H7 (cell line): ENCODE data around the gene COL21A1. TPM values are rescaled to one million over a fixed set of nuclear protein-coding genes. Genes with fewer than 3 reads are reported as not detected.

Experiments
- DNase-seq: peaks from one replicate; pipeline ENCODE4 v3.0.0; 2012
- H3K27me3 ChIP-seq: 2 replicates; pipeline ENCODE4 v1.6.0; 2011; ENCODE audit warnings: mild to moderate bottlenecking, low read length; ENCODE audit not compliant: control insufficient read depth, insufficient read depth
- H3K36me3 ChIP-seq: replicated peaks from 2 replicates; pipeline ENCODE4 v1.5.1; 2011; ENCODE audit warnings: low read length; ENCODE audit not compliant: control insufficient read depth, insufficient read depth
- H3K4me3 ChIP-seq: 2 replicates; pipeline ENCODE4 v1.5.1; 2011; ENCODE audit warnings: low read depth, mild to moderate bottlenecking, control low read depth, low read length, moderate library complexity; ENCODE audit not compliant: insufficient read depth
- total RNA-seq: library from RNA; depleted of rRNA; stranded (reverse); fragments of >200 nt; shearing (Covaris generic); gene quantifications from 2 replicates; pipeline ENCODE4 v1.2.3, GENCODE V29; 2014

Gene COL21A1
- total RNA-seq, 1 experiment from 2014 or later: 0.28 TPM

- H3K27me3 ChIP-seq: no peaks in the 10 kb centered on the region
- no peak overlapping the region for H3K4me3 ChIP-seq
- no peak for DNase-seq
- H3K36me3 ChIP-seq: no peaks in the 10 kb centered on the region
Measured at GRCh38 chr6:56187686-56188085, 59.7 kb downstream of the COL21A1 start.

GRCh38 chr6:56176741-56177140, 70.6 kb downstream of the COL21A1 start:
- DNase-seq: no peak
- Histone ChIP-seq H3K4me3 (no peak overlapping the region), H3K27me3 (no peaks in the 10 kb centered on the region), H3K36me3 (no peaks in the 10 kb centered on the region)

GRCh38 chr6:56173228-56173627, 74.2 kb downstream of the COL21A1 start:
- no peaks in the 10 kb centered on the region for H3K36me3 ChIP-seq
- no peak for DNase-seq
- no peaks in the 10 kb centered on the region for H3K27me3 ChIP-seq
- no peak overlapping the region for H3K4me3 ChIP-seq

- no peaks in the 10 kb centered on the region for H3K36me3 ChIP-seq
- no peaks in the 10 kb centered on the region for H3K27me3 ChIP-seq
- H3K4me3 ChIP-seq: no peak overlapping the region
- DNase-seq: no peak
Measured at GRCh38 chr6:56172144-56172543, 75.2 kb downstream of the COL21A1 start.

- Histone ChIP-seq H3K36me3 (no peaks in the 10 kb centered on the region), H3K27me3 (no peaks in the 10 kb centered on the region), H3K4me3 (no peak overlapping the region)
- DNase-seq: no peak
Measured at GRCh38 chr6:56169366-56169765, 78.0 kb downstream of the COL21A1 start.

GRCh38 chr6:56168596-56168995, 78.8 kb downstream of the COL21A1 start:
- Histone ChIP-seq H3K36me3 (no peaks in the 10 kb centered on the region), H3K4me3 (no peak overlapping the region), H3K27me3 (no peaks in the 10 kb centered on the region)
- DNase-seq: no peak

GRCh38 chr6:56162081-56162480, 85.3 kb downstream of the COL21A1 start:
- Histone ChIP-seq H3K36me3 (no peaks in the 10 kb centered on the region), H3K4me3 (no peak overlapping the region)
- no peak for DNase-seq

GRCh38 chr6:56160489-56160888, 86.9 kb downstream of the COL21A1 start:
- Histone ChIP-seq H3K36me3 (no peaks in the 10 kb centered on the region), H3K4me3 (no peak overlapping the region), H3K27me3 (no peaks in the 10 kb centered on the region)
- DNase-seq: no peak

More at GRCh38 chr6:56162081-56162480, 85.3 kb downstream of the COL21A1 start:
- H3K27me3 ChIP-seq: no peaks in the 10 kb centered on the region

GRCh38 chr6:56158571-56158970, 88.8 kb downstream of the COL21A1 start:
- no peaks in the 10 kb centered on the region for H3K27me3 ChIP-seq
- no peak overlapping the region for H3K4me3 ChIP-seq
- DNase-seq: no peak
- no peaks in the 10 kb centered on the region for H3K36me3 ChIP-seq

- no peaks in the 10 kb centered on the region for H3K36me3 ChIP-seq
- no peaks in the 10 kb centered on the region for H3K27me3 ChIP-seq
- no peak for DNase-seq
- H3K4me3 ChIP-seq: no peak overlapping the region
Measured at GRCh38 chr6:56156643-56157042, 90.7 kb downstream of the COL21A1 start.

GRCh38 chr6:56155634-56156141, 91.7 kb downstream of the COL21A1 start:
- Histone ChIP-seq H3K4me3 (no peak overlapping the region), H3K36me3 (no peaks in the 10 kb centered on the region)
- DNase-seq: no peak

GRCh38 chr6:56154076-56154475, 93.3 kb downstream of the COL21A1 start:
- no peak overlapping the region for H3K4me3 ChIP-seq
- no peaks in the 10 kb centered on the region for H3K36me3 ChIP-seq
- DNase-seq: no peak
- no peaks in the 10 kb centered on the region for H3K27me3 ChIP-seq

More at GRCh38 chr6:56155634-56156141, 91.7 kb downstream of the COL21A1 start:
- no peaks in the 10 kb centered on the region for H3K27me3 ChIP-seq

GRCh38 chr6:56152611-56153010, 94.8 kb downstream of the COL21A1 start:
- Histone ChIP-seq H3K27me3 (no peaks in the 10 kb centered on the region), H3K4me3 (no peak overlapping the region), H3K36me3 (no peaks in the 10 kb centered on the region)
- no peak for DNase-seq

GRCh38 chr6:56151609-56152224, 95.7 kb downstream of the COL21A1 start:
- no peak for DNase-seq
- H3K27me3 ChIP-seq: no peaks in the 10 kb centered on the region
- H3K36me3 ChIP-seq: no peaks in the 10 kb centered on the region
- H3K4me3 ChIP-seq: no peak overlapping the region

- no peaks in the 10 kb centered on the region for H3K36me3 ChIP-seq
- no peaks in the 10 kb centered on the region for H3K27me3 ChIP-seq
- DNase-seq: no peak
- H3K4me3 ChIP-seq: no peak overlapping the region
Measured at GRCh38 chr6:56148488-56149186, 98.7 kb downstream of the COL21A1 start.
